Measurements from ENCODE around the gene PDLIM7. TPM values are rescaled to one million over a fixed set of nuclear protein-coding genes. Genes with fewer than 3 reads are reported as not detected.

PDLIM7 gene
- total RNA-seq, 2 donors from 2014 or later = 15.5 to 39.1 TPM

GRCh38 chr5:177465044-177465443 lies 32.4 kb downstream of the PDLIM7 start:
- H3K4me3 Mint-ChIP-seq = no peak overlapping the region
- ATAC-seq (no peak), DNase-seq (ENCODE audit: low spot score) (no peak)
- no peaks in the 10 kb centered on the region for H3K36me3 Mint-ChIP-seq
- no peak overlapping the region for H3K27ac Mint-ChIP-seq
- H3K4me1 Mint-ChIP-seq (ENCODE audit: low read depth in 2 of 2) = peaks cover 10 to 13% of the 10 kb centered on the region in 2 donors
- no peaks in the 10 kb centered on the region for H3K27me3 Mint-ChIP-seq
- H3K9me3 Mint-ChIP-seq = no peaks in the 10 kb centered on the region

DNA sequence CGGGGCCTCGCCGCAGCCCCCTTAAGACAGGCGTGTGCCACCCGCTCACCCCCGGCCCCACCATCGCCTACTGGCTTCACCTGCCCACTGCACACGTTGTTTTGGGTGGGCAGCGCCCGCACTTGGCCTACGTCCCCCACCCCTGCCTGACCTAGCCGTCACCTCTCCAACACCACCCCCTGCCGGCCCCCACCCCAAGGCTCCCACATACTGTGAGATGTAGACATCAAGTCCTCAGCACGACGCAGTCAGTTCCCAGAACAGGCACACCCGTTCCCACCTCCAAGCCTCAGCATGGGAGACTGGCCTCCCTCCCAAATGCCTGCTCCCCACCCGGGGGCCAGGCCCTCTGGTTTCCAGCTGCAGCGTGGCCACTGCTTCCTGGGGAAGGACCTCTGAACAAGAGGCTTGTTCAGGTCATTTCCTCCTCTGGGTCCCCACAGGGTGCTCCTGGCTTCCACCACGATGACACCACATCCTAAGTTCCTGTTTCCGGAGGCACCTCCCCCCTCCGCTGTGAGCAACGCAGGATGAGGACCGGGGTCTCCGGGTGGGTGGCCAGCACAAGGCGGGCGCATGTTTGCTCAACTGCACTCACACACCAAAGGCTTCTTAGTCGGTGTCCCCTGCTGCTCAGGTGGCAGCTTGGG lies 35.3 kb downstream of the PDLIM7 start:
- H3K27me3 Mint-ChIP-seq = no peaks in the 10 kb centered on the region
- H3K27ac Mint-ChIP-seq = peak overlapping the region in 1 of 2 donors; percentile 43
- H3K36me3 Mint-ChIP-seq = no peaks in the 10 kb centered on the region
- peaks cover 2 to 10% of the 10 kb centered on the region in 2 donors for H3K4me1 Mint-ChIP-seq (ENCODE audit: low read depth in 2 of 2)
- DNase-seq (ENCODE audit: low spot score) (no peak), ATAC-seq (no peak)
- no peaks in the 10 kb centered on the region for H3K9me3 Mint-ChIP-seq
- H3K4me3 Mint-ChIP-seq = no peak overlapping the region

GRCh38 chr5:177459819-177460628 lies 37.4 kb downstream of the PDLIM7 start:
- Mint-ChIP-seq H3K27me3 (no peaks in the 10 kb centered on the region), H3K4me3 (no peak overlapping the region), H3K27ac (no peak overlapping the region), H3K9me3 (no peaks in the 10 kb centered on the region), H3K4me1 (ENCODE audit: low read depth in 2 of 2) (peaks cover 2 to 10% of the 10 kb centered on the region in 2 donors), H3K36me3 (no peaks in the 10 kb centered on the region)
- DNase-seq (ENCODE audit: low spot score) (no peak), ATAC-seq (no peak)

DNA sequence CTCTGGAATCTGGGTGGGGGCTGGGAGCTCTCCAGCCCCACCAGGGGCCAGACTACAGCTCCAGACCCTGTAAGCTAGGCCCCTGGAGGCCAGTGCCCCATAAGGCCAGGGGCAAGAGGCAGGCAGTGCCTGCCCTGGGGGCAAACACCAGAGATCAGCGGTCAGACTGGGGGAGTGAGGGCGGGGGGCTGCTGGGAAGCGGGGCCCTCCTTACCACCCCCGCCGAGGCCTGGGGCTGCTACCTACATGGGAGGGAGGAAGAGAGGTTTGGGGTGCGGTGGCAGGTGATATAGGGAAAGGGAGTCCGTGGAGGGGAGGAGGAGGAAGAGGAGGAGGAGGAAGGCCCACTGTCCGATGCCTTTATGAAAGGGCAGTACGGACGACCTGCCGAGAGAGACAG lies 38.0 kb downstream of the PDLIM7 start:
- Mint-ChIP-seq H3K4me1 (ENCODE audit: low read depth in 2 of 2) (peaks cover 2 to 10% of the 10 kb centered on the region in 2 donors), H3K27ac (no peak overlapping the region), H3K27me3 (no peaks in the 10 kb centered on the region), H3K9me3 (no peaks in the 10 kb centered on the region), H3K4me3 (no peak overlapping the region), H3K36me3 (no peaks in the 10 kb centered on the region)
- DNase-seq (ENCODE audit: low spot score) = no peak
- no peak for ATAC-seq

DNA sequence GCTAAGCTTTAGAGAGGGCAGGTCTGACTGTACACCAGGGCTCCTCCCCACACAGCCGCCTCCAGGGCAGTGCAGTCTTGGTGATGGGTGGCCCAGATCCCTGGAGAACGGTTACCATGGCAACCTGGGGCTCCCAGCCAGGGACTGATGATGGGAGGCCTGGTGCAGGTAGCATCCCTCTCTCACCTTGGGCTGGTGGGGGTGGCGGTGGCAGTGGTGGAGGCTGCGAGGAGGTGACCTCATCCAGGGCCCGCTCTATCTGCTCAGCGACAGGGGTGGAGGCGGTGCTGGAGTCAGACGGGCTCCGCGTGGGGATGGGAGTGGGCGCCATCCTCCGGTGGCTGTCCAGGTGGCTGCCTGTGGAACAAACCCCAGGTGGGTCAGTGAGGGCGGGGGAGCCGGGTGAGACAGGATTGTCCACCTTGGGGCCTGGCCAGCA lies 38.5 kb downstream of the PDLIM7 start:
- ATAC-seq (no peak), DNase-seq (ENCODE audit: low spot score) (no peak)

GRCh38 chr5:177457852-177458681 lies 39.3 kb downstream of the PDLIM7 start:
- Mint-ChIP-seq H3K27ac (no peak overlapping the region), H3K4me3 (no peak overlapping the region)
- ATAC-seq = no peak

More for the DNA sequence above, 38.5 kb downstream of the PDLIM7 start:
- Mint-ChIP-seq H3K27ac (no peak overlapping the region), H3K27me3 (no peaks in the 10 kb centered on the region), H3K4me3 (no peak overlapping the region), H3K4me1 (ENCODE audit: low read depth in 2 of 2) (peaks cover 3 to 12% of the 10 kb centered on the region in 2 donors), H3K36me3 (no peaks in the 10 kb centered on the region), H3K9me3 (no peaks in the 10 kb centered on the region)

GRCh38 chr5:177456976-177457851 lies 40.2 kb downstream of the PDLIM7 start:
- peak; percentile 56 to 58 for ATAC-seq
- Mint-ChIP-seq H3K27me3 (no peaks in the 10 kb centered on the region), H3K4me3 (no peak overlapping the region), H3K9me3 (no peaks in the 10 kb centered on the region), H3K4me1 (ENCODE audit: low read depth in 2 of 2) (peaks cover 9 to 15% of the 10 kb centered on the region in 2 donors), H3K36me3 (no peaks in the 10 kb centered on the region), H3K27ac (no peak overlapping the region)
- peak; percentile 73 for DNase-seq (ENCODE audit: low spot score)

More at GRCh38 chr5:177457852-177458681, 39.3 kb downstream of the PDLIM7 start:
- H3K4me1 Mint-ChIP-seq (ENCODE audit: low read depth in 2 of 2) = peaks cover 9 to 16% of the 10 kb centered on the region in 2 donors
- no peaks in the 10 kb centered on the region for H3K36me3 Mint-ChIP-seq
- H3K27me3 Mint-ChIP-seq = no peaks in the 10 kb centered on the region
- H3K9me3 Mint-ChIP-seq = no peaks in the 10 kb centered on the region
- no peak for DNase-seq (ENCODE audit: low spot score)

DNA sequence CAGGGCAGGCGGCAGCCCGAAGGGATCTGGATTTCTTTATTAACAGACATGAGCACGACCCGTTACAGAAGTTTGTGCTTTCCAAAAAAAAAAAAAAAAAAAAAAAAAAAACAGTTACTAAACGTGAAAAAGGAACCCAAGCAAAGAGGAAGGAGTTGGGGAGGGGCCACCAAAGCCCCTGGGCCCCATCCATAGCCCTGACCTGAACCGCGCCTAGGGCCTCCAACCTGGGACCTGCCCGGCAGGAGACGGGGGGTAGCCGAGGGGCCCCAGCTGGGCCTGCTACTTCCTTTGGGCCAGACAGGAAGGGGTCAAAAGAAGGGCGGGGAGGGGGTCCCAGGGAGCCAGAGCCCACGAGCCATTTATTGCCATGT lies 40.8 kb downstream of the PDLIM7 start:
- H3K4me3 Mint-ChIP-seq = peak overlapping the region; percentile 73
- no peak for DNase-seq (ENCODE audit: low spot score)
- H3K4me1 Mint-ChIP-seq (ENCODE audit: low read depth in 2 of 2) = peaks cover 13 to 14% of the 10 kb centered on the region in 2 donors
- no peaks in the 10 kb centered on the region for H3K9me3 Mint-ChIP-seq
- no peak for ATAC-seq
- H3K27ac Mint-ChIP-seq = peak overlapping the region in 1 of 2 donors; percentile 44
- H3K36me3 Mint-ChIP-seq = no peaks in the 10 kb centered on the region
- peaks cover 0 to 3% of the 10 kb centered on the region in 2 donors for H3K27me3 Mint-ChIP-seq

DNA sequence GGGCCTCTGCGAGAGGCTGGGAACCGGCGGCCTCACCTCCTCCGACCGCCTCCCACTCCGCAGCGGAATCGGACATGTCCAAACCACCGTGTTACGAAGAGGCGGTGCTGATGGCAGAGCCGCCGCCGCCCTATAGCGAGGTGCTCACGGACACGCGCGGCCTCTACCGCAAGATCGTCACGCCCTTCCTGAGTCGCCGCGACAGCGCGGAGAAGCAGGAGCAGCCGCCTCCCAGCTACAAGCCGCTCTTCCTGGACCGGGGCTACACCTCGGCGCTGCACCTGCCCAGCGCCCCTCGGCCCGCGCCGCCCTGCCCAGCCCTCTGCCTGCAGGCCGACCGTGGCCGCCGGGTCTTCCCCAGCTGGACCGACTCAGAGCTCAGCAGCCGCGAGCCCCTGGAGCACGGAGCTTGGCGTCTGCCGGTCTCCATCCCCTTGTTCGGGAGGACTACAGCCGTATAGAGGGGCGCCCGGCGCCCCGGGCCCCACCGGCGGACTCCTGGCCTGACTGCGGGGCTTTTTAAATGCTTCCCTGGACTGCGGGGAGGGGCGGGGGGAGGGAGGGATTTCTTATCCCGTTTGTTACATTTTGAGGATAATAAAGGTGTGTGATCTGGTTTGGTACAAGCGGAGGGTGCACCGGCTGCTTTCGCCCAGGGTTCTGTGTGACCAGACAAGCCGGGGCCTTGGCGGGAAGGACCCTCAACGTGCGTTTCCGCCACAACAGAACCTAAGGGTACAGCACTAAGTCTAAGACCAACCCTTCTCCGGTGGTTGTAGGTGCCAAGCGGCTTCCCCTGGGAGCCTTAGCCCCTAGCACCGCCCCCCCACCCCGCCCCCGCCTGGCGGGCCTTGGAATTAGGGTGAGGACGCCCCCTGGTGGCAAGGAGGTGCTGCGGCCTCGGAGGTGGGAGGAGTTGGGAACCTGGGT lies 41.5 kb downstream of the PDLIM7 start:
- Mint-ChIP-seq H3K36me3 (no peaks in the 10 kb centered on the region), H3K27me3 (peaks cover 0 to 3% of the 10 kb centered on the region in 2 donors), H3K9me3 (no peaks in the 10 kb centered on the region), H3K4me1 (ENCODE audit: low read depth in 2 of 2) (peaks cover 10 to 13% of the 10 kb centered on the region in 2 donors), H3K27ac (peak overlapping the region in 1 of 2 donors; percentile 44), H3K4me3 (peak overlapping the region; percentile 73)
- DNase-seq (ENCODE audit: low spot score) = peak; percentile 87
- ATAC-seq = peak; percentile 51 to 64

DNA sequence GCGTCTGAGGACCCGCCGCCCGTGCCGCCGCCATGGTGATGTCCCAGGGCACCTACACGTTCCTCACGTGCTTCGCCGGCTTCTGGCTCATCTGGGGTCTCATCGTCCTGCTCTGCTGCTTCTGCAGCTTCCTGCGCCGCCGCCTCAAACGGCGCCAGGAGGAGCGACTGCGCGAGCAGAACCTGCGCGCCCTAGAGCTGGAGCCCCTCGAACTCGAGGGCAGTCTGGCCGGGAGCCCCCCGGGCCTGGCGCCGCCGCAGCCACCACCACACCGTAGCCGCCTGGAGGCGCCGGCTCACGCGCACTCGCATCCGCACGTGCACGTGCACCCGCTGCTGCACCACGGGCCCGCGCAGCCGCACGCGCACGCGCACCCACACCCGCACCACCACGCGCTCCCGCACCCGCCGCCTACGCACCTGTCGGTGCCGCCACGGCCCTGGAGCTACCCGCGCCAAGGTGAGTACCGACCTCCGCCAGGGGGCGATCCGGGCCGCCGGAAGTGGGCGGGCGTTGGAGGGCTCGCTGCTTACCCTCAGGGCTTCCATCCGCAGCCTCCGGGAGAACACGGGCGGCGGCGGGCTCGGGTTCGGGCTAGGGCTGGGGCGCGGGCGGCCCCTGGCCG lies 42.3 kb downstream of the PDLIM7 start:
- DNase-seq (ENCODE audit: low spot score) (peak; percentile 91), ATAC-seq (peak; percentile 72 to 79)
- peaks cover 0 to 3% of the 10 kb centered on the region in 2 donors for H3K27me3 Mint-ChIP-seq
- no peaks in the 10 kb centered on the region for H3K36me3 Mint-ChIP-seq
- H3K4me1 Mint-ChIP-seq (ENCODE audit: low read depth in 2 of 2) = peaks cover 10 to 16% of the 10 kb centered on the region in 2 donors
- H3K27ac Mint-ChIP-seq = no peak overlapping the region
- H3K4me3 Mint-ChIP-seq = peak overlapping the region; percentile 73
- no peaks in the 10 kb centered on the region for H3K9me3 Mint-ChIP-seq

GRCh38 chr5:177454397-177455035 lies 42.9 kb downstream of the PDLIM7 start:
- H3K4me1 Mint-ChIP-seq (ENCODE audit: low read depth in 2 of 2) = peaks cover 10 to 16% of the 10 kb centered on the region in 2 donors
- peak overlapping the region; percentile 73 for H3K4me3 Mint-ChIP-seq
- H3K27ac Mint-ChIP-seq = no peak overlapping the region

More at GRCh38 chr5:177454397-177455035, 42.9 kb downstream of the PDLIM7 start:
- H3K36me3 Mint-ChIP-seq = no peaks in the 10 kb centered on the region
- DNase-seq (ENCODE audit: low spot score) = peak; percentile 94
- H3K27me3 Mint-ChIP-seq = peaks cover 0 to 3% of the 10 kb centered on the region in 2 donors
- no peaks in the 10 kb centered on the region for H3K9me3 Mint-ChIP-seq
- ATAC-seq = peak; percentile 79 to 85

Data from natural killer cell treated with Interleukin-12 subunit alpha and Interleukin-12 subunit beta and Interleukin-15 and Interleukin-18, amount 100 ng/mL, for 72 hours (primary cell).